PFSK-1 (cell line): ENCODE data around the gene LRRC8C.

Experiments used
- FOXP2 ChIP-seq: optimal IDR thresholded peaks from 2 replicates; pipeline ENCODE3; 2011; ENCODE audit warnings: borderline replicate concordance, control low read depth, inconsistent platforms; ENCODE audit not compliant: insufficient read depth; ENCODE audit errors: extremely low read length, extremely low read depth
- POLR2AphosphoS5 ChIP-seq: IDR thresholded peaks from 2 replicates; pipeline ENCODE4 v1.6.1; 2012; ENCODE audit warnings: low read depth, mild to moderate bottlenecking, control low read depth, low read length, moderate library complexity
- SIN3A ChIP-seq: IDR thresholded peaks from 2 replicates; pipeline ENCODE4 v1.6.1; 2012; ENCODE audit warnings: mild to moderate bottlenecking, low read length, moderate library complexity, borderline replicate concordance; ENCODE audit not compliant: insufficient read depth
- TAF1 ChIP-seq: IDR thresholded peaks from 2 replicates; pipeline ENCODE4 v1.6.1; 2012; ENCODE audit warnings: low read length, control low read depth, borderline replicate concordance; ENCODE audit not compliant: insufficient read depth
- TF ChIP-seq, protein P1 (sequence below), 2 experiments: IDR thresholded peaks; 2 replicates each; pipeline versions ENCODE4 v1.6.1 to v1.8.0; 2011 to 2012; ENCODE audit warnings: low read depth in 2 of 2, low read length in 2 of 2, control low read depth in 1 of 2, inconsistent platforms in 1 of 2, mild to moderate bottlenecking in 1 of 2, moderate library complexity in 1 of 2; ENCODE audit not compliant: insufficient read depth in 1 of 2

The LRRC8C gene

DNA sequence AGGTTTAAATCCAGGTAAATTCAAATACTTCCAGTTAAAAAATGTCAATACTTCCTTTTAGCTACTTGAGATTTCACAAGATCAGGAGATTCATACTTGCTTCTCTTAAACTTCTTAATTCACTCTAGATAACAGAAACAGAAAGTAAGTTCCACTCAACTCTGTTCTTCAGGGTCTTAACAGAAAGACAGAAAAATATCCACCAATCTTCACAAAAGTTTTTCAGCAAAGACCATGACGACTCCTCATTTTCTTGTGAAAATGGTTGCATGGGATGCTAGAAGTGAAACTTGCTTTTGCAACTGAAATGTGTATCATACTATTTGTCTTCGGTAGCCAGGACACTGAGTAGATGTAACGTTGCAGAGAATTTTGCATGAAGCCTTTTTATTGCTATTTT, 12.3 kb upstream of the LRRC8C start:
- TF ChIP-seq POLR2AphosphoS5 (no peak), TAF1 (no peak), SIN3A (no peak), FOXP2 (no peak)
- TF ChIP-seq, protein P1, sequence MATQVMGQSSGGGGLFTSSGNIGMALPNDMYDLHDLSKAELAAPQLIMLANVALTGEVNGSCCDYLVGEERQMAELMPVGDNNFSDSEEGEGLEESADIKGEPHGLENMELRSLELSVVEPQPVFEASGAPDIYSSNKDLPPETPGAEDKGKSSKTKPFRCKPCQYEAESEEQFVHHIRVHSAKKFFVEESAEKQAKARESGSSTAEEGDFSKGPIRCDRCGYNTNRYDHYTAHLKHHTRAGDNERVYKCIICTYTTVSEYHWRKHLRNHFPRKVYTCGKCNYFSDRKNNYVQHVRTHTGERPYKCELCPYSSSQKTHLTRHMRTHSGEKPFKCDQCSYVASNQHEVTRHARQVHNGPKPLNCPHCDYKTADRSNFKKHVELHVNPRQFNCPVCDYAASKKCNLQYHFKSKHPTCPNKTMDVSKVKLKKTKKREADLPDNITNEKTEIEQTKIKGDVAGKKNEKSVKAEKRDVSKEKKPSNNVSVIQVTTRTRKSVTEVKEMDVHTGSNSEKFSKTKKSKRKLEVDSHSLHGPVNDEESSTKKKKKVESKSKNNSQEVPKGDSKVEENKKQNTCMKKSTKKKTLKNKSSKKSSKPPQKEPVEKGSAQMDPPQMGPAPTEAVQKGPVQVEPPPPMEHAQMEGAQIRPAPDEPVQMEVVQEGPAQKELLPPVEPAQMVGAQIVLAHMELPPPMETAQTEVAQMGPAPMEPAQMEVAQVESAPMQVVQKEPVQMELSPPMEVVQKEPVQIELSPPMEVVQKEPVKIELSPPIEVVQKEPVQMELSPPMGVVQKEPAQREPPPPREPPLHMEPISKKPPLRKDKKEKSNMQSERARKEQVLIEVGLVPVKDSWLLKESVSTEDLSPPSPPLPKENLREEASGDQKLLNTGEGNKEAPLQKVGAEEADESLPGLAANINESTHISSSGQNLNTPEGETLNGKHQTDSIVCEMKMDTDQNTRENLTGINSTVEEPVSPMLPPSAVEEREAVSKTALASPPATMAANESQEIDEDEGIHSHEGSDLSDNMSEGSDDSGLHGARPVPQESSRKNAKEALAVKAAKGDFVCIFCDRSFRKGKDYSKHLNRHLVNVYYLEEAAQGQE (IDR thresholded peaks at IDR 0.05; ENCODE audit: insufficient read depth in 1 of 2, low read depth in 2 of 2, low read length in 2 of 2) = no peak

DNA sequence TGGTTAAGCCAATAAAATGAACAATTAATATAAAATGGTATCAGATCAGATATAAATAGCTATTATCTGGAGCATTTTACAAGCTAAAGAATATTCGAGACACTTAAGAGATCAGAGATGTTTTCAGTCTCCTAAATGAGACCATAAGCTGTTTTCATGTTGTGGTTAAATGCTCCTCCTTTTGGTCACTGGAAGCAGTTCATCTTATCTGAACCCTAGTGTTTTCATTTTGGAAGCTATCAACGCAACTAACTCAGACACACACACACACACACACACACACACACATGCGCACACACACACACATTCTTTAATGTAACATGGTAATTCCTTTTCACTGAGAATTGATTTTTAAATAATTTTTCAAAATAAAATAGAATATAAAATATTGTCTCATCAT, 10.0 kb upstream of the LRRC8C start:
- no peak for TF ChIP-seq SIN3A
- TF ChIP-seq POLR2AphosphoS5 = no peak
- TF ChIP-seq, protein P1 (IDR thresholded peaks at IDR 0.05; ENCODE audit: insufficient read depth in 1 of 2, low read depth in 2 of 2, low read length in 2 of 2) = no peak
- no peak for TF ChIP-seq FOXP2
- TF ChIP-seq TAF1 = no peak

DNA sequence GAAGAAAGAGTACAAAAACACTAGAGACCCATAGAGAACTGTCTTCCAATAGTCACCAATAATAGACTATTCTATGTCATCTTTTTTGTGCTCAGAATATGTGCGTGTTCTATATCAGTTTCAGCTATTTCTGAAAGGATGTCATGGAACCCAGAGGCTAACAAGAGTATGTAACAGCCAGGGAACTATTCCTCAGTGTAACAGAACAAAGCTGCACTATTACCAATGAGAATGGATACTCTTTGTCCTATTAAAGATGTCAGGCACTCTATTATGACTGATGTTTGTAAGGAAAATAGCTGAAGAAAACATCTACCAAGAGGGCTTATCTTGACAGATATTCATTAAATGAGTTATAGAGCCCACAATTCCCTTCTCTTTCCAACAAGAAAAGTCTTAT, 8.6 kb upstream of the LRRC8C start:
- TF ChIP-seq POLR2AphosphoS5 (no peak), SIN3A (no peak), TAF1 (no peak), FOXP2 (no peak)
- TF ChIP-seq, protein P1 (IDR thresholded peaks at IDR 0.05; ENCODE audit: insufficient read depth in 1 of 2, low read depth in 2 of 2, low read length in 2 of 2) = no peak

DNA sequence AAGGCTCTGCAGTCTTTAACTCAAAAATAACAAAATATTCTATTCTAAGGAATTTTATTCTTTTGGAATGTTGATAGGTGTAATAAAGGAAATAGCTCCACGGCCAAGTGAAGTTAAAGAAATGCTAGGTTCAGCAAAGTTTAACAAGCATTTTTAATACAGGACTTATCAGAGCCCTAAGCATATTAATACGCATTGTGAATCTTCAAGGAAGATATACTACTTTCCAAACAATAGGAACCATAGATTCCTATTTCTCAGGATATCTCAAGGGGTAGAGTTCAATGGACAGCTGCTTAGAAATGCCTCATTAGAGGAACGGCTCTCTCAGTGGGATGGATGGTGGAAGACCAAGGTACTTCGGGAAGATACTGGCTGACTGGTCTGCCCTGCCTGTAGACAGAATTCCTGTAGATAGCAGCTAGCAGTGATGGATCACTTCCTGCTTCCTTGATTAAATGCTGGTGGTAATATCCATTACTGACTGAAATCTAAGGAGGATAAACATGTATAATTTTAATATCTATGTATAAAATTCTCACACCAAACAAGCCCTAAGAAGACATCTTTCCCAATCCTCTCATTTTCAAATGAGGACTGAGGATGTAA, 8.1 kb upstream of the LRRC8C start:
- TF ChIP-seq SIN3A (no peak), FOXP2 (no peak), POLR2AphosphoS5 (no peak), TAF1 (no peak)
- TF ChIP-seq, protein P1 (IDR thresholded peaks at IDR 0.05; ENCODE audit: insufficient read depth in 1 of 2, low read depth in 2 of 2, low read length in 2 of 2) = no peak

DNA sequence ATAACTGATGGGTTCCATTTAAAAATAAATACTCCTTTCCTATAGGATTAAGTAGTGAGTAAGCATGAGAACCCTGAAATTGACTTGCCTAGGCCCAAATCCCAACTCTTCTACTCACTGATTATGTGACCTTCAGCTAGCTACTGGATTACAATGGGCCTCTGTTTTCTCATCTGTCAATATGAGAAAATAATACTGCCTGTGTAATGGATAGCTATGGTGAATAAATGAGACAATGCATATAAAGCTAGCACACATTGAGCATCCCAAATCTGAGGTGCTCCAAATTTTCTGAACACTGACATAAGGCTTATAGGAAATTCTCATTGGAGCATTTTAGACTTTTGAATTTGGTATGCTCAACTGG, 5.3 kb upstream of the LRRC8C start:
- TF ChIP-seq POLR2AphosphoS5 (no peak), TAF1 (no peak), FOXP2 (no peak), SIN3A (no peak)
- TF ChIP-seq, protein P1 (IDR thresholded peaks at IDR 0.05; ENCODE audit: insufficient read depth in 1 of 2, low read depth in 2 of 2, low read length in 2 of 2) = no peak
